K562 (cell line): Measurements from ENCODE around the gene SPCS2. TPM values are rescaled to one million over a fixed set of nuclear protein-coding genes. Genes with fewer than 3 reads are reported as not detected.

ENCODE experiments used
- ATF1 ChIP-seq, 2 experiments: fragments of 450-650 bp in 1 of 2; IDR thresholded peaks; 2 replicates each; pipeline ENCODE4 v1.6.1; 2016; ENCODE audit warnings: missing compliant biosample characterization in 1 of 2, missing genetic modification characterization in 1 of 2
- BDP1 ChIP-seq: IDR thresholded peaks from 3 replicates; pipeline ENCODE4 v1.6.1; 2011; ENCODE audit not compliant: insufficient read length, insufficient read depth
- CUX1 ChIP-seq: fragments of 200-800 bp; sonication (Bioruptor generic); IDR thresholded peaks from 2 replicates; pipeline ENCODE4 v1.6.1; 2016; ENCODE audit warnings: missing genetic modification characterization, missing compliant biosample characterization
- DPF2 ChIP-seq: fragments of 450-650 bp; IDR thresholded peaks from 2 replicates; pipeline ENCODE4 v1.6.1; 2016
- FOXP1 ChIP-seq: sonication (generic); formaldehyde crosslinking; IDR thresholded peaks from 2 replicates; pipeline ENCODE4 v1.8.0; 2022; ENCODE audit warnings: mild to moderate bottlenecking, missing genetic modification reagents
- HMG20A ChIP-seq: fragments of 450-650 bp; formaldehyde crosslinking; conservative IDR thresholded peaks from 2 replicates; pipeline ENCODE4 v1.4.0; 2020; ENCODE audit warnings: mild to moderate bottlenecking, mixed read lengths
- MAFF ChIP-seq: IDR thresholded peaks from 2 replicates; pipeline ENCODE4 v1.6.1; 2012; ENCODE audit warnings: low read length, improper control_type of control experiment
- NFATC3 ChIP-seq: fragments of 450-650 bp; IDR thresholded peaks from 2 replicates; pipeline ENCODE4 v1.6.1; 2017; ENCODE audit warnings: mild to moderate bottlenecking
- PML ChIP-seq: IDR thresholded peaks from 2 replicates; pipeline ENCODE4 v1.6.1; 2012; ENCODE audit warnings: low read length, inconsistent platforms
- RBM22 ChIP-seq: fragments of 200-400 bp; formaldehyde crosslinking; IDR thresholded peaks from 2 replicates; pipeline ENCODE4 v1.6.1; 2018; ENCODE audit warnings: low read length, low read depth; ENCODE audit not compliant: poor library complexity, severe bottlenecking
- SAP30 ChIP-seq: fragments of 200-600 bp; sonication (generic); IDR thresholded peaks from 2 replicates; pipeline ENCODE4 v1.6.1; 2012; ENCODE audit warnings: borderline replicate concordance, low read depth, mild to moderate bottlenecking, moderate library complexity, low read length, control low read depth, inconsistent platforms; ENCODE audit not compliant: insufficient read depth, poor library complexity, severe bottlenecking
- SMAD2 ChIP-seq: fragments of 150-350 bp; IDR thresholded peaks from 2 replicates; pipeline ENCODE4 v1.6.1; 2014; ENCODE audit warnings: low read depth, mild to moderate bottlenecking, low read length
- TAF15 ChIP-seq: fragments of 200-400 bp; formaldehyde crosslinking; IDR thresholded peaks from 2 replicates; pipeline ENCODE4 v1.6.1; 2017; ENCODE audit warnings: mild to moderate bottlenecking, low read depth, low read length, moderate library complexity
- TAF9B ChIP-seq: fragments of 450-650 bp; IDR thresholded peaks from 2 replicates; pipeline ENCODE4 v1.6.1; 2018; ENCODE audit warnings: mild to moderate bottlenecking; ENCODE audit not compliant: partially characterized antibody
- TAL1 ChIP-seq: fragments of 450-650 bp; IDR thresholded peaks from 2 replicates; pipeline ENCODE4 v1.6.1; 2016; ENCODE audit warnings: mild to moderate bottlenecking
- TCF7 ChIP-seq: sonication (generic); IDR thresholded peaks from 2 replicates; pipeline ENCODE4 v1.6.1; 2016; ENCODE audit warnings: antibody characterized with exemption, borderline replicate concordance
- TRIM28 ChIP-seq: fragments of 450-650 bp; IDR thresholded peaks from 2 replicates; pipeline ENCODE4 v1.6.1; 2017
- ZEB2 ChIP-seq: fragments of 450-650 bp; IDR thresholded peaks from 2 replicates; pipeline ENCODE4 v1.6.1; 2016
- ZNF41 ChIP-seq: fragments of 250-450 bp; sonication (Bioruptor Pico); conservative IDR thresholded peaks from 2 replicates; pipeline ENCODE4 v1.4.0; 2020; ENCODE audit warnings: mild to moderate bottlenecking
- ZNF436 ChIP-seq: fragments of 250-450, 450-650 bp; sonication (Bioruptor Pico); formaldehyde crosslinking; IDR thresholded peaks from 2 replicates; pipeline ENCODE4 v1.7.0; 2020; ENCODE audit warnings: mild to moderate bottlenecking
- ZNF449 ChIP-seq: fragments of 250-450 bp; sonication (Bioruptor Pico); IDR thresholded peaks from 2 replicates; pipeline ENCODE4 v1.8.0; 2022; ENCODE audit warnings: moderate library complexity, mild to moderate bottlenecking, inconsistent platforms
- ZNF551 ChIP-seq: fragments of 250-450 bp; sonication (Bioruptor Pico); IDR thresholded peaks from 2 replicates; pipeline ENCODE4 v1.5.0; 2021; ENCODE audit warnings: mild to moderate bottlenecking, moderate library complexity
- polyA plus RNA-seq, 8 experiments: library from polyadenylated mRNA; depleted of rRNA in 4 of 8; stranded (reverse) in 5 of 8; unstranded in 3 of 8; fragments of >200 nt; fragmentation: Nextera tagmentation in 2 of 8; fragmentation: Illumina TruSeq in 1 of 8; extraction: Ambion mirVana in 2 of 8; extraction: Trizol in 1 of 8; gene quantifications; 2 replicates each; pipeline versions ENCODE4 v1.2.1 to v1.2.3, GENCODE V29; 2011 to 2014; ENCODE audit warnings: inconsistent platforms in 1 of 8, missing spikeins in 1 of 8
- total RNA-seq, 7 experiments: library from RNA; depleted of rRNA in 6 of 7; stranded (reverse); fragments of >200 nt in 6 of 7; fragmentation: Illumina TruSeq in 2 of 7; extraction: Trizol in 2 of 7; gene quantifications; 2 replicates each; pipeline versions ENCODE4 v1.2.1 to v1.2.3, GENCODE V29; 2011 to 2021; ENCODE audit warnings: low replicate concordance in 1 of 7

The SPCS2 gene
- total and polyA plus RNA-seq, 9 of the 15 experiments (the other 6 are each of a cell fraction or from before 2014, with no cell fraction given): 38.2 to 458 (median 193) TPM

- TF ChIP-seq TAF15 (no peak), TAL1 (no peak), NFATC3 (no peak), TCF7 (no peak), ZNF41 (CRISPR knock-in tag) (no peak), SMAD2 (no peak), ZNF449 (CRISPR knock-in tag) (no peak), HMG20A (CRISPR knock-in tag) (no peak), DPF2 (peak; percentile 12; the same call in 1 of the 2 replicates), TAF9B (peak; percentile 95), FOXP1 (CRISPR knock-in tag) (peak; percentile 83; the same call in 1 of the 2 replicates), ATF1 (CRISPR knock-in tag; IDR thresholded peaks at IDR 0.05) (no peak; the same call in none of the 2 replicates), ATF1 (tag; IDR thresholded peaks at IDR 0.05) (peak; percentile 97), RBM22 (peak; percentile 89), ZNF551 (CRISPR knock-in tag) (no peak), PML (peak; percentile 71), TRIM28 (peak; percentile 48; the same call in 1 of the 2 replicates), BDP1 (no peak), ZNF436 (CRISPR knock-in tag) (no peak), CUX1 (CRISPR knock-in tag) (no peak), ZEB2 (no peak), MAFF (no peak), SAP30 (peak; percentile 68)
Observed at GRCh38 chr11:74948898-74949752, at the start of gene SPCS2, which contains the start of gene XRRA1 (continued).
